A673 (cell line): ENCODE data around the gene PLXND1. TPM values are rescaled to one million over a fixed set of nuclear protein-coding genes. Genes with fewer than 3 reads are reported as not detected.

Experiments
- BruUV-seq: library from RNA; stranded (reverse); fragments of 400-500 nt; replicated peaks from 2 replicates; lab custom pipeline; 2021; lab: Mats Ljungman, UMichigan
- CTCF ChIA-PET: fragments of 300-600 bp; sonication (Branson Sonifier 250); formaldehyde crosslinking; loops from one replicate; lab custom pipeline; 2022; ENCODE audit warnings: antibody characterized with exemption; lab: Charles Lee
- POLR2A ChIA-PET: fragments of 300-600 bp; sonication (Branson Sonifier 250); formaldehyde crosslinking; loops from one replicate; lab custom pipeline; 2022; ENCODE audit warnings: antibody characterized with exemption; ENCODE audit not compliant: low non-redundant PET; lab: Charles Lee
- DNase-seq: peaks from one replicate; pipeline ENCODE4 v3.0.0-alpha.2; 2015; ENCODE audit warnings: low spot score
- H3K27ac ChIP-seq: fragments of 200-600 bp; sonication (generic); 2 replicates; pipeline ENCODE4 v1.5.1; 2016; ENCODE audit warnings: mixed run types, low read depth, mild to moderate bottlenecking, mixed read lengths, antibody characterized with exemption, low read length; ENCODE audit not compliant: poor library complexity, severe bottlenecking
- H3K27me3 ChIP-seq: fragments of 200-600 bp; sonication (generic); replicated peaks from 2 replicates; pipeline ENCODE4 v1.6.1; 2017; ENCODE audit warnings: mixed run types, low read depth, mild to moderate bottlenecking, mixed read lengths, antibody characterized with exemption, low read length; ENCODE audit not compliant: insufficient read depth, poor library complexity
- H3K36me3 ChIP-seq: fragments of 200-600 bp; sonication (generic); 2 replicates; pipeline ENCODE4 v1.6.1; 2016; ENCODE audit warnings: mixed run types, mild to moderate bottlenecking, mixed read lengths, antibody characterized with exemption, low read length; ENCODE audit not compliant: insufficient read depth, poor library complexity, severe bottlenecking
- H3K4me1 ChIP-seq: fragments of 200-600 bp; sonication (generic); 2 replicates; pipeline ENCODE4 v1.6.1; 2017; ENCODE audit warnings: mixed run types, mild to moderate bottlenecking, mixed read lengths, antibody characterized with exemption, low read length; ENCODE audit not compliant: insufficient read depth, poor library complexity, severe bottlenecking
- H3K4me3 ChIP-seq: fragments of 200-600 bp; sonication (generic); 2 replicates; pipeline ENCODE4 v1.5.1; 2016; ENCODE audit warnings: low read depth, mixed run types, mild to moderate bottlenecking, mixed read lengths, low read length; ENCODE audit not compliant: poor library complexity, severe bottlenecking
- H3K9me3 ChIP-seq: fragments of 200-600 bp; sonication (generic); 2 replicates; pipeline ENCODE4 v1.6.1; 2016; ENCODE audit warnings: mixed run types, low read depth, mild to moderate bottlenecking, mixed read lengths, antibody characterized with exemption, low read length; ENCODE audit not compliant: poor library complexity, severe bottlenecking
- EZH2 ChIP-seq: fragments of 200-600 bp; sonication (generic); IDR thresholded peaks from 2 replicates; pipeline ENCODE4 v1.6.1; 2017; ENCODE audit warnings: borderline replicate concordance, low read depth, mild to moderate bottlenecking, mixed read lengths, antibody characterized with exemption, low read length; ENCODE audit not compliant: poor library complexity, severe bottlenecking
- intact Hi-C: fragments of 100-400 bp; cut with micrococcal nuclease; formaldehyde crosslinking; loops from one replicate; pipeline ENCODE4 v1.10.0; 2022; ENCODE audit not compliant: unreplicated experiment
- total RNA-seq: library from RNA; stranded (reverse); gene quantifications from 2 replicates; pipeline ENCODE4 v1.2.3, GENCODE V29; 2021
- TF ChIP-seq, protein P1 (sequence below): fragments of 300-800, 200-600 bp; sonication (generic); conservative IDR thresholded peaks from 2 replicates; pipeline ENCODE4 v1.5.1; 2017; ENCODE audit warnings: low read depth, mild to moderate bottlenecking, antibody characterized with exemption, low read length, moderate library complexity, mixed read lengths

PLXND1 gene
- total RNA-seq, 1 experiment from 2014 or later: 31.5 TPM

DNA sequence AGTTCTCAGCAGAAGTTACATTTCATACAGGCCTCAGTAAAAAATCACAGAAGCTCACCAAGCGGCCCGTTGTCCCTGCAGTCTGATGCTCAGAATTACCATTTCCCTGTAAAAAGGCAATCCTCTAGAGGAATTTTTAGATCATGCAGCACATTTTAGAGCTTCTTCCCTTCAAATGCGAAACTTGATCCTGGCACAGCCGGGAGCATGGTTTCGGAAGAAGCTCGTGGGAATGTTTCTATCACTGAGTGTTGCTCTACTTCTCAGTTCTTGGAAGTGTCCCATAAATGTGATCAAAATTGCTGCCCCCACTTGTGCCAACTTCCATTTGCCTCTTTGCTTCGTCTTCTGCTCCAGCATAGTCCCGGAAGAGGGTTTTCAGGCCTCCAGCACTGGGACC, 67.3 kb downstream of the PLXND1 start:
- Histone ChIP-seq H3K4me3 (no peak overlapping the region), H3K36me3 (no peaks in the 10 kb centered on the region), H3K27ac (no peak overlapping the region), H3K27me3 (no peaks in the 10 kb centered on the region), H3K9me3 (no peaks in the 10 kb centered on the region), H3K4me1 (no peaks in the 10 kb centered on the region)
- ChIA-PET CTCF (no interaction called here), POLR2A (no interaction called here)
- TF ChIP-seq, protein P1, sequence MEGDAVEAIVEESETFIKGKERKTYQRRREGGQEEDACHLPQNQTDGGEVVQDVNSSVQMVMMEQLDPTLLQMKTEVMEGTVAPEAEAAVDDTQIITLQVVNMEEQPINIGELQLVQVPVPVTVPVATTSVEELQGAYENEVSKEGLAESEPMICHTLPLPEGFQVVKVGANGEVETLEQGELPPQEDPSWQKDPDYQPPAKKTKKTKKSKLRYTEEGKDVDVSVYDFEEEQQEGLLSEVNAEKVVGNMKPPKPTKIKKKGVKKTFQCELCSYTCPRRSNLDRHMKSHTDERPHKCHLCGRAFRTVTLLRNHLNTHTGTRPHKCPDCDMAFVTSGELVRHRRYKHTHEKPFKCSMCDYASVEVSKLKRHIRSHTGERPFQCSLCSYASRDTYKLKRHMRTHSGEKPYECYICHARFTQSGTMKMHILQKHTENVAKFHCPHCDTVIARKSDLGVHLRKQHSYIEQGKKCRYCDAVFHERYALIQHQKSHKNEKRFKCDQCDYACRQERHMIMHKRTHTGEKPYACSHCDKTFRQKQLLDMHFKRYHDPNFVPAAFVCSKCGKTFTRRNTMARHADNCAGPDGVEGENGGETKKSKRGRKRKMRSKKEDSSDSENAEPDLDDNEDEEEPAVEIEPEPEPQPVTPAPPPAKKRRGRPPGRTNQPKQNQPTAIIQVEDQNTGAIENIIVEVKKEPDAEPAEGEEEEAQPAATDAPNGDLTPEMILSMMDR: no peak
- no peak for TF ChIP-seq EZH2
- no peak for DNase-seq
- intact Hi-C loops: no loop called here
- no TSS peak for BruUV-seq

DNA sequence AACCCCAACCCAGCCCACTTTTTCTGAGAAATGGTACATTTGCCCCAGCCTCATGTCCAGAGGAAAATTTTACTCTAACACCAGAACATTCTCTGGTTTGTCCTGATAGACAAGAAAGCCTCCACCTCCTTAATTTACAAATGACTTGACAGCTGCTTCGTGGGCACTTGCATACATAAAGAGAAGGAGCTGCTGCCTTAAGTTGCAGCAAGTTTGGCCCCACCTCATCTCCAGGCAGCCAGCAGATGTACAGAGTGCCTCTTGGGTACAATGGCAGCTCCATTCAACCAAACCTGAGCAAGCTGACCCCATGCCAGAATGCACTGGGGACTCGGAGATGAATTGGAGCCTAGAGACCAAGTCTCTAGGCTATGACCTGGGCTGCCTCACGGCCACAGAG, 69.7 kb downstream of the PLXND1 start:
- H3K9me3 ChIP-seq: no peaks in the 10 kb centered on the region
- no peaks in the 10 kb centered on the region for H3K4me1 ChIP-seq
- BruUV-seq: no TSS peak
- intact Hi-C loops: no loop called here
- ChIA-PET POLR2A (no interaction called here), CTCF (no interaction called here)
- no peak for TF ChIP-seq EZH2
- no peaks in the 10 kb centered on the region for H3K27me3 ChIP-seq
- DNase-seq: no peak
- no peak overlapping the region for H3K4me3 ChIP-seq
- no peaks in the 10 kb centered on the region for H3K36me3 ChIP-seq
- H3K27ac ChIP-seq: no peak overlapping the region

DNA sequence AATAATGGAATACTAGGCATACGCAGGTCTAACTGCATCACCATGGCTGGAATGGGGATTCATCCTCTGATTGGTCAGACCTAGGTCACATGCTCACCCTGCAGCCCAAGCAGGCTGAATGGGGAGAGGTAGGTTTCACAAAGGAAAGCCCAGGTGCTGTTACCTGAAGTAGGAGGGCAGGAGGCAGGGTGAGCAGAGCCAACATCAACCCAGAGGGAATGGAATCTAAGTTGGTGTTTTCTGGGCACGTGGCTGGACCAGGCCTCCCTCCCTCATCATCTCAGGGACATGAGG, 70.2 kb downstream of the PLXND1 start:
- POLR2A ChIA-PET: no interaction called here
- intact Hi-C loops: no loop called here
- H3K27ac ChIP-seq: no peak overlapping the region
- H3K4me1 ChIP-seq: no peaks in the 10 kb centered on the region
- CTCF ChIA-PET: no interaction called here
- H3K36me3 ChIP-seq: no peaks in the 10 kb centered on the region
- no peak overlapping the region for H3K4me3 ChIP-seq
- H3K27me3 ChIP-seq: no peaks in the 10 kb centered on the region
- no peak for DNase-seq
- no peak for TF ChIP-seq EZH2
- TF ChIP-seq, protein P1: no peak
- BruUV-seq: no TSS peak
- H3K9me3 ChIP-seq: no peaks in the 10 kb centered on the region

DNA sequence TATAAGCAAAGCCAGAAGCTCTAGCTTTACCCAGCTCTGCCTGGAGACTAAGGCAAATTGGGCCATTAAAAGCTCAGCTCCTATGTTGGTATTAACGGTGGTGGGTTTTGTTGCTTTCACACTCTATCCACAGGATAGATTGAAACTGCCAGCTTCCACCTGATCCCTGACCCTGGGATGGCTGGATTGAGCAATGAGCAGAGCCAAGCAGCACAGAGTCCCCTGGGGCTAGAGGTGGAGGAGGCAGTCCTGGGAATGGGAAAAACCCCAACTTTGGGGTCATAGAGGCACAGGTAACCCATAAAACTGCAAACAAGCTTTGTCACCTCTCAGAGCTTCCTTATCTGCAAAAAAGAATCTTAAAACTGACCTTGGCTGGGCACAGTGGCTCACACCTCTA, 71.4 kb downstream of the PLXND1 start:
- no peak for TF ChIP-seq EZH2
- TF ChIP-seq, protein P1: no peak
- intact Hi-C loops: no loop called here
- no peak overlapping the region for H3K27ac ChIP-seq
- H3K4me3 ChIP-seq: no peak overlapping the region
- no peaks in the 10 kb centered on the region for H3K27me3 ChIP-seq
- no peak for DNase-seq
- BruUV-seq: no TSS peak
- H3K36me3 ChIP-seq: no peaks in the 10 kb centered on the region
- H3K4me1 ChIP-seq: no peaks in the 10 kb centered on the region
- ChIA-PET CTCF (no interaction called here), POLR2A (interaction anchor here (0.7 kb wide), 1 partner anchor 20 kb away, joined by 7 read pairs; no protein-coding TSS in a partner anchor)
- H3K9me3 ChIP-seq: no peaks in the 10 kb centered on the region
